HG02678 (cell line): ENCODE results near the gene SORCS1.

Experiments used
- ATAC-seq: cut with Tn5 transposase; IDR thresholded peaks from one replicate; pipeline ENCODE4 v1.9.1; 2021; ENCODE audit warnings: mild to moderate bottlenecking, moderate library complexity; ENCODE audit not compliant: unreplicated experiment

Gene SORCS1

GRCh38 chr10:106997721-106998120 lies 166.8 kb downstream of the SORCS1 start:
- no peak for ATAC-seq

DNA sequence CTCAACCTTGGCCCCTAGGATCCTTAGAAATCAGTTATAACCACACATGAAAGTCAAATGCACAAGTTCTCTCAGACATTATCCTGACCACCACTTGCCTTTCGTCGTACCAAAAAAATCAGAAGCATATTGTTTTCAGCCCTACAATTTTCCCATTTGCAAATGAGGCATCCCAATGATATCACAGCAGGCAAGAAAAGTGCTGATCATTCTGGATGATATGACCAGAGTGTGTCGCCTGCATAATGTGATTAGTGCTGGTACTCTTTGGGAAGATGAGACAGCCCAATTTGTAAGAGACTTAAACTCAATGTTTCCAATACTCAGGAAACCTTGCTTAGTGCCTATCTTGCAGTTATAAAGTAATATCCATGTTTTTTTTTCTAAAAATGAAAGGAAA lies 168.0 kb downstream of the SORCS1 start:
- ATAC-seq: no peak

GRCh38 chr10:106992055-106992454 lies 172.5 kb downstream of the SORCS1 start:
- ATAC-seq: no peak

GRCh38 chr10:106991091-106991490 lies 173.4 kb downstream of the SORCS1 start:
- ATAC-seq: no peak

DNA sequence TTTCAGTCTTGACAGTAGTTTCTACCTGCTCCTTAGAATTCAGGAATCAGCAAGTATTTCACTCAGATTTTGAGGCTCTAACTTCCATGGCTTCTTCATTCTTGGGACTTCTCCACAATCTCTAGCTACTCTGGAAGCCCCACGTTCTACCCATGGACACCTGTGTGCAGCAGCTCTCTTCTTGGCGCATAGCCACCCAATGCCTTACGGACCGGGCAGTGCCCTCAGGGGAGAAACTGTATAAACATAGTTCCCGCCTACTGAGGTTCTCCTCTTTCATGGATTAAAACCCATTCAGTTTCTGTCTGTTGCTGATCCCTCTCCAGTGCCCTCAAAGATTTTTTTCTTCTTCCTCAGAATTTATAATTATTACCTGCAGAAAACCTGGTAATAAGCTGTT lies 177.1 kb downstream of the SORCS1 start:
- ATAC-seq: no peak

DNA sequence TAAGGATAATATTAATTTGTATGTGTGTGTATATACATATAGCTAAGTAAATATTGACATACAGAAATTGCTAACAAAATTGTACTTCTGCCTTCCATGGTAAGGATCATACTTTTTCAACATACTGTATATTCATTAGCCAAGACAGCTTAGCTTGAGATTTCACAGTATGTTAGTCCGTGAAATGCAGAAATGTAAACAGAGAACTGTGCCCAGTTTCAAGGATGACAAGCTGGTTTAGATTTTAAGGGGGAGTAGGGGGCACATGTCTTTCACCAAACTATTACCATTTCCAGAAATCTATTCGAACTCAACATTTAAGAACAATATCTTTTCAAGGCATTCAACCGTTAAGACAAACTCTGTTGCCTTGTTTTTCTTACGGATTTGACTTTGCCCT lies 182.2 kb downstream of the SORCS1 start:
- ATAC-seq: no peak

DNA sequence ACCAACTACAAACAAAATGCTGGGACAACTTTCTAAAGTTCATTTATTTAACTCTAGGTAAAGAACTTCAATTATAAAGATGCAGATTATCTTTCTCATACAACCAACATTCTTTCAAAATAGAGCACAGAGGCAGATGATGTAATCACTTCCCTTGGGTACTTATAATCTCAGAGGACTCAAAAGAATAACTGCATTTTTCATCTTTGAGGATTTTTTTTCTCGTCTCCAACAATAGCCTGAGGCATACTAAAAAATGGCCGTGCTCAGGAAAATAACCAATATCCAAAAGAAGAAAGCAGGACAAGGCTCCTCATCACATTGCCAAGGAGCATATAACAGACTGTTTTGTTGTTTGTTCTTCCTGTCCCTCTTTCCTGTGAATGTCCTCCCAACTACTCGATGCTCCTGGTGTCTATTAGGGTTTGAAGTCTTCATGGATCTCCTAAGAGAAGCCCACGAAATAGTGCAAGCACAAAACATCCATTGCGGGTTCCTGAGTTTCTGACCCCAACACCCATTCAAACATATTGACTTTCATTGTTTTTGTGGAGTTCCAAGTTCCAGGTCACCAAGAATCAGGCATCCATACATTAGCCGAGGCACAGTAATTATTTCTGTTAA lies 182.9 kb downstream of the SORCS1 start:
- ATAC-seq: no peak

GRCh38 chr10:106980495-106981451 lies 183.7 kb downstream of the SORCS1 start:
- ATAC-seq: peak; percentile 95

DNA sequence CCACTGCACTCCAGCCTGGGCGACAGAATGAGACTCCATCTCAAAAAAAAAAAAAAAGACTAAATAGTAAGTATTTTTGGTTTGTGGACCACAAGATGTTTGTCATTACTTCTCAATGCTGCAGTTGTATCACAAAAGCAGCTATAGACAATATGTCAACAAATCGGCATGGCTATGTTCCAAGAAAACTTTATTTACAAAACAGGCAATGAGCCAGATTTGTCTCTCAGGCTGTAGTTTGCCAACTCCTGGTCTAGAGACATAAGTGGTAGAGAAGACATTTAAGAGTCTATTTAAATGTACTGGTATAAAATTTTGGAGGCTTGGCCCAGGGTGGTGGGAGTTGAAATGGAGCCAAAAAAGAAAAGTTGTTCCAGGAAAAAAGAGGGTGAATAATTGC lies 185.8 kb downstream of the SORCS1 start:
- no peak for ATAC-seq

- no peak for ATAC-seq
Observed at GRCh38 chr10:106973716-106974115, 190.8 kb downstream of the SORCS1 start.

DNA sequence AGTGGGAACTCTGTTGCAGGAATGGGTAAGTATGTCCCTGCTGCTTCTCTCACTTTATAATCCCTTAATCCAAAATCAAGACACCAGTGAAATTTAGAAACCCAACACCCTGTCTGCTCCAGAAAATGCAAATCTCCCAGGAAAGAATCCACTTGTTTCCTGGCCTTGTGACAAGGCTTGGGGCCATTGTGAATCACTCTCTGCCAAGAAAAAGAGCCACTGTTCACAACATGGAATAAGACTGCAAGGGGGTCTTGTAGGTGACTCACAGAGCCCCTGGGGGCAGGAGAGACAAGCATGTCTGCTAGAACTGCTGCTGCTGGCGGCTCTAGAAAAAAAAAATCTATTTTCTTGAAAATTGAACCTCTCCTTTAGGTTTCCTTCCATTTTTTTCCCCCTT lies 191.2 kb downstream of the SORCS1 start:
- no peak for ATAC-seq

- no peak for ATAC-seq
Observed at GRCh38 chr10:106972381-106972780, 192.1 kb downstream of the SORCS1 start.

DNA sequence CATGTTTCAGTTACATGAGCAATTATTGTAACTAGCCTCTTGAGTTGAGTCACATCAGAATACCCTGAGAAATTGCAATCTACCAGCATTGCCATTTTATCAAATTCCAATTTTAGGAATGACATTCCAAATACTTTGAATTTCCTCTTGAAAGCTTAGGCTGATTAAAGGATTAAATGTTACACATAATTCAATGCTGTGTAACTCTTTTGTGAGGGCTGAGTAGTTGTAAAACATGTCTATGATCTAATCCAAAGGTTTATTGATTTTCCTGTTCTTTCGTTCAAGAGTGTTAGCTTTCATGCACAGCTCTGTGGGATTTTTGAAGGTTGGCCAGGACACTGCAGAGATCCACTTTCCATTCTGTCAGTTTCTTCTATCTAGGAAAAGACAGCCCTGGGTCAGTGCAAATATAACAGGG lies 193.1 kb downstream of the SORCS1 start:
- no peak for ATAC-seq

DNA sequence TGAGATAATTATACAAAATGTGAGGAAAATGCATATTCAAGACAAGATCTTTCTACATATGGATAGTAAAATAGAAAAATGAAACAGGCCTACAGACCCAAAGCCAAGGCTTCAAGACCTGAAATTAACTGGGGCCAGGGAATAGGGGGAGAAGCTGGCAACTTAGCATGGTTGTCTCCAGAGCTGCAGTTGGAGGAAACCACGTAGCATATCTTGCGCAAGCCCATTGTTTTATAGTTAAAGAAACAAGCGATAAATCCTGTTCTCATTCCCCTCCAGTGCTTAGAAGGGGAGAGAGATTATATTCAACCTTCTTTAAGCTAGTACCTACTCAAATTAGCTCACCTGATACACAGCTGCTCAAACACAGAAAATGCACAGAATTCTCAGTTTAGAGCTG lies 197.1 kb downstream of the SORCS1 start:
- ATAC-seq: no peak

DNA sequence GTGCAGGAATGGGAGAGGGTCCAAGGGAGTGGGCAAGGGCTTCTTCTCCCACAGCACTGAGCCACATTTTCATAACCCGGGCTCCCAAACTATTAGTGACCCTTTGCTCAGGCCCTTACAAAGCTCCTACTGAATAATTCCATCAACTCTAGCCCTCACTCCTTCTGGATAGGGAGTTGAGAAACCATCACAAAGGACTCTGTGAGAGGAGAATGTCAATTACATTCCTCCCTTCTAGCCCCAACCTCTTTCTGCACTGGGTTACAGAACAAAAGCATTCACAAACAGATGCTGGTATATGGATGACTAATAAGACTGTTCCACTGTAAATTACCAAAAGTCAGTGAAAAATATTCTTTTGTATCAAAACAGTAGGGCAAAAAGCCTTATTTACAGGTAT lies 203.7 kb downstream of the SORCS1 start:
- no peak for ATAC-seq

DNA sequence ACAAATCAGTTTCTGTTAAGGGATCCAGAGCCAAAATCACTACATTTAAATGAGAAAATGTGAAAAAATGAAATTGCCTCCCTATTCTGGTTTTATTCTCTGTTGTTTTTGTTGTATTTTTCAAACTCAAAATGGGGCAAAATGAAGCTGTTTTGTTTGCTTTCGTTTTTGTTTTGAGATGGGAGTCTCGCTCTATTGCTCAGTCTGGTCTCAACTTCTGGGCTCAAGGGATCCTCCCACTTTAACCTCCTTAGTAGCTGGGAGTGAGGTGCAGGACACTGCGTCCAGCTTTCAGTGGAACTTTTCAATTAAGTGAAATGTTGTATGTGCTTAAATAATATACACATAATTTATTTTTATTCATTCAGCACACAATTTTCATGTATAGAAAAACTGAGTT lies 205.0 kb downstream of the SORCS1 start:
- ATAC-seq: peak; percentile 38

DNA sequence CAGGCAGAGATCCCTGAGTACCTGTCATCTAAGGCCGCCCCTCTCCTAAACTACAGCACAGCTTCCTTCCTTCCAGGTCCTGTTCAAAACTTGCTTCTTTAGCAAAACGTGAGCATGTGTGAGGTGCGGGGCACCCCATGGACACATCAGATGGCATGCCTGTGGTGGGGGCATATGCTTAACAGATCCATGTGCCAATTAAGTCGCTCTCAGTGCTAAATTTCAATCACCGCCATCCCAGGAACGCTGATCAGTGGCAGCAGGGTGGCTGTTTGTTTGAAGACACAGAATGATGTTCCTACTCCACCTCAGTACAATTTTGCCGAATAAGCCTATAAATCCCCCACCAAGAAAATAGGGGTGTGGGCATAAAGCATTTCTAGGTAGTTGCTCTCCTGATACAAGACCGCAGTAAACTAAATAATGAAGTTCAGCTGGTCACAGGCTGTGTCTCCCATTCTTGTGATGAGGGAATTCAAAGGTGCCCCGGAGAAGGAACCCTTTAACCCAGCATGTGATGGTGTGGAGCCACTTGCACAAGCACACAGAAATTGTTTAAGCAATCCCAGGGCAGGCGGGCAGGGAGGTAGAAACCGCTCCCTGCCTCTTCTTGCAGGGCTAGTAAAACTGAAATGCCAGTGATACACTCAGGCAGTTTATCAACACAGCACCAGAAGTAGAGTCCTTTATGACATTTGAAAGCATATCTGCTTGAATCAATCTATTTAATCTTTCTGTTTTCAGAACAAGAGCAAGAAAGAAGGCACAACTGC lies 205.7 kb downstream of the SORCS1 start:
- no peak for ATAC-seq

DNA sequence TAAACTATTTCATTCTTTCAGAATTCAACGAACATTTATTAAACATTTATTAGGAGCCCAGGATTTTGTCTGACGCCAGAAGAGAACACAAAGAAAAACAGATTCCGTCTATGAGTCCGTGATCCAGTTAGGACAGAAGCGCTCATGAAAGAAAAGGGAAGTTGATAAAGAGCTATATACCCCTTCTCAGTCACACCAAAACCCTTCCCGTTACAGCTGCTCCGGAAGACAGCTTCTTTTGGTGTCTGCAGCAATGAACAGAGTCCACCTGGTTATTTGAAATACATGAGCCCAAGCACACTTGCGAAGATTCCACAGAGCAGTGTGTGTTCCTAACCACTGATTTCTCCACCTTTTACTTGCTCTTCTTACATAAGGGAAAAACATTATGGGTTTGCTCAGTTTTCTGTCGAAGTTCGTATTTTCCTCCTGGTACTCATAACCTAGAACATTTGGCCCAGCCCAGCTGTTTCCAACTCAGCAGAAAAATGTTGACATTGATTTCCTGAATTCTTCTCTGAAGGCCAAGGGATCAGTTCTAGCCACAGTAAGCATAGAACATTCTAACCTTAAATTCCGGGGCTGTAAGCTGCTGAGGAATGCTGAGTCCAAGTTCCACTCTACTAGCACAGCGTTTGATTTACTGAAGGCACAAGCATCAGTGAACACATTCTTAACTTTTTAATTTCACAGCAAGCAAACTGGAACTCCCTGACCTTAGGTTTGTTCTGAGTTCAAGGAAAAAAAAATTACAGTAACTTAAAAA lies 206.5 kb downstream of the SORCS1 start:
- ATAC-seq: peak; percentile 81

DNA sequence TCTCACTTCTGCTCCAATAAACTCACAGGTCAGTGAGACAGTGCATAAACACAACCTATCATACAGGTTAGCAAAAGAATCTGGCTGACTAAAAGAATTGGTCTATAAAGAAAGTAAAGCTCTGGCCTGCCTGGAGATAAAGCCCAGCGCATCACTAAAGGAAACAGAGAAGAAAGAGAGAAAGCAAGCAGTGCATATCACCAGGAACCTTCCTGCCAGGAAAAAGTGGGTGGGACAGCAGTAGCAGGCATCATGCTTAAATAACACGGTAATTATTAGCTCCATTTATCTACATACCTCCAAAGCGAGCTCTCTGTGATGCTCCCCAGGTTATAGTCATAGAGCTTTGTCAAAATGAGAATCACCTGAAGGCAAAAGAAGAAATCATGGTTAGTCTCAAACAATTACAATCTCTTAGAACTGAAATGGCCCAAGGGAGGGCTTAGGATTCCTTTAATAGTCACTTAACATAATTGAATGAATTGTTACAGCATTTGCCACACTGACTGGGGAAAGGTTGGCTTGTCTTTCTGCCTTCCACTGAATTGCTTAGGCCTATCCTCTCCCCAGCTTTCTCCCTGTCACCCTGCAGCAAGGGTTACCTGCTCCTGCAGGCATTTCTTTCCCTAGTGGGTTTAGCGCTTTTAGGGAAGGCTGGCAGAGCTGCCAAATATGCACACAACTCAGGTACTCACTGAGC lies 208.1 kb downstream of the SORCS1 start:
- ATAC-seq: no peak

DNA sequence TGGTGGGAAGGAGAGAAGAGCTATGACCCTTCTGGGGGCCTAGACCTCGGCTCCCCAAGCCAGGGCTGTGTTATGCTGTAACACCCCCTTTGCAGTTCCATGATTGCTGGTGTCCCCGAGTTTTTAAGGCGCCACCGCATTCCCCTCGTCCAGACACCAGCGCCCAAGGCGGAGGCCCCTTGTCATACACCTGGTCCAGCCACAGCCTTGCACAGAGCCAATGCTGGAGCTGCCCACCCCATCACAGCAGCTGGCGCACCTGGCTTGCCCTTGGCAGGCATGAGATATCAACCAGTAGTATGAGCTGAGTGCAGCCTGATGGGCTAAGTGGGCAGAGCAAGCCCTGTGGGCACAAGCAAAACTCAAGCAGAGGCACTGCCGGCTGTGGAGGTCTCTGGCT lies 209.4 kb downstream of the SORCS1 start:
- ATAC-seq: no peak
